Posterior cingulate gyrus (tissue), 11 donors: Measurements from ENCODE around the gene EGFLAM.

Source experiments
- DNase-seq, 10 donors: peaks; one replicate each; pipeline versions ENCODE4 v3.0.0 to v3.0.0-alpha.2; 2020 to 2021; ENCODE audit warnings: mixed read lengths in 3 of 10
- intact Hi-C: fragments of 100-400 bp; cut with DNase I; formaldehyde crosslinking; loops from one replicate; pipeline ENCODE4 v1.15.1; 2023

EGFLAM gene

DNA sequence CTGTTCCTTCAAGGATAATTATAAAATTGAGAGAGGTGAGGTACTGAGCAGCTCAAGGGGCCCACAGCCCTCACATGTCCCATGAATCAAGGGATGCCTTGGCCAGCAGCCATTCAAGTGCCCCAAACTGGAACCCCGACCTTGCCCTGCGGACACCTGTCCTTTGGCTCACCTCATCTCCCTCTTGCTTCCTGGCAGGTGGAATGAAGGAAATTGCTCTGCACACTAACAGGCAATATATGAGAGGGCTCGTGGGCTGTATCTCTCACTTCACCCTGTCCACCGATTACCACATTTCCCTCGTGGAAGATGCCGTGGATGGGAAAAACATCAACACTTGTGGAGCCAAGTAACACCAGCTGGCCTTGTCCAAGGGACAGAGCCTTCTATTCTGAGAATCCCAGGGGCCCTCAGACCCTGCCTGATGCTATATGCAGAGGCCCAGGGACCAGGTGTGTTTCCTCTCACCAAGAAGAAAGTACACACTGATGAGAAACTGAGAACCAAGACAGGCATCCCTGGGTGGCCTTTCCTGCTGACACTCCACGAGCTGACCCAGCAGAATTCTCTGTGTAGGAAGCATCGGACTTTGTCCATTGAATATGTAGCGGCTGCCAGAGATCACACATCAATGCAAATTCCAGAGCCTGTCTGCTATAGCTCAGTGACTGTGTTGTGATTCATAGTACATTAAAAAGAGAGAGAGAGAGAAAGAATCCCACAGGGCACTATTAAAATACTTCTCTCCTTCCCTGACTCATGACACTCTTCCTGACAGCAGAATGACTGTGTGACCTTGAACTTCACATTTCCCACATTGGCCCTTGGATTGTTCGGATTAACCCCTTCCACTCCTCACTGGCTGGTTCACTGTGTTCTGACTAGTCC, 205.5 kb downstream of the EGFLAM start:
- DNase-seq = peak in 1 of 10 donors; percentile 52
- intact Hi-C loops = no loop called here

DNA sequence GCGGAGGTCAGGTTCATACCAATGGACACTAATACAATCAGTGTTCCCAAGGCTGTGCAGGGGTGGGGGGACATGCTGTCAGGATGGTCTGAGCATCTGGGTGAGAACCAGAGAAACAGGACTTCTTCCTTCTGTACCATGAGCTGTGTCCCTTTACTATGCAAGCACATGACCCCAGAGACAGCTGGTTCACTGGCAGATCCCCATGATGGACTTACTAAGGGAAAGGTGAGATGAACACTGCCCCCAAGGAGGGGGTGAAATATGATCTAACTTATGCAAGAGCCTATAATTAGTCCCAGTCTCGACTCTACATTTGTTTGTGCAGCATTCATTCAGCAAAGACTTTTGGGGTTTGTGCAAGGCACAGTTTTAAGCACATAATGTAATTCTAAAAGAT, 206.7 kb downstream of the EGFLAM start:
- intact Hi-C loops = no loop called here
- DNase-seq = no peak

DNA sequence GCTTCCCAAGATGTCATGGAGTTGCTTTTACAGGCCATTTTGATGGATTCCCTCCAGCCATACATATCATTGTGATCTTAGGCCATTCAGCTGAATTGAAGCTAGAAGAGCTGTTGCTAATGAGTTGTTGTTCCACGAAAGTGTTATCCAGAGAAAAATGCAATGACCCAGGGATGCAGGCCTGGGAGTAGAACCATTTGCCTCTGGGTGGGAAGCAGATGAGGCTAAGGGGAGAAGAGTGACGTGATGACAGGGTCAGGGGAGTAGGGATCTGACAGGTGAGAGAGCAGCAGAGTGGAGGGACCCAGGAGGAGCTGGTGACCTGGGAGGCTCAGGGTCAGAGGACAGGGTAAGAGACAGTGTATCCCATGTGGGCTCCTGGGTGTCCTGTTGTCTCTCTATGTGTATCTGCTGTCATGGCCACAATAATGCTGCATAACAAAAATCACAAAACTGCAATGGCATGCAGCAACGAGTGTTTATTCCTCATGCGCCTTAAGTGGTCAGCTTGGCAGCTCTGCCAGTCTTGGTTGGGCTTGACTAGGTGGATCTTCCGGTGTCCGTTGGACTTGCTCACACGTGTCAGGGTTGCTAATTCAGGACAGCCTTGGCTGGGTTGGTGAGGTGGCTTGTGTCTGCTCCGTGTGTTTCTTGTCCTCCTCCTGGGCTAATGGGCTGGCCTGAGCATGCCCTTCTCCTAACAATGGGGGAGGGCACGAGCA, 207.5 kb downstream of the EGFLAM start:
- intact Hi-C loops = no loop called here
- no peak for DNase-seq

DNA sequence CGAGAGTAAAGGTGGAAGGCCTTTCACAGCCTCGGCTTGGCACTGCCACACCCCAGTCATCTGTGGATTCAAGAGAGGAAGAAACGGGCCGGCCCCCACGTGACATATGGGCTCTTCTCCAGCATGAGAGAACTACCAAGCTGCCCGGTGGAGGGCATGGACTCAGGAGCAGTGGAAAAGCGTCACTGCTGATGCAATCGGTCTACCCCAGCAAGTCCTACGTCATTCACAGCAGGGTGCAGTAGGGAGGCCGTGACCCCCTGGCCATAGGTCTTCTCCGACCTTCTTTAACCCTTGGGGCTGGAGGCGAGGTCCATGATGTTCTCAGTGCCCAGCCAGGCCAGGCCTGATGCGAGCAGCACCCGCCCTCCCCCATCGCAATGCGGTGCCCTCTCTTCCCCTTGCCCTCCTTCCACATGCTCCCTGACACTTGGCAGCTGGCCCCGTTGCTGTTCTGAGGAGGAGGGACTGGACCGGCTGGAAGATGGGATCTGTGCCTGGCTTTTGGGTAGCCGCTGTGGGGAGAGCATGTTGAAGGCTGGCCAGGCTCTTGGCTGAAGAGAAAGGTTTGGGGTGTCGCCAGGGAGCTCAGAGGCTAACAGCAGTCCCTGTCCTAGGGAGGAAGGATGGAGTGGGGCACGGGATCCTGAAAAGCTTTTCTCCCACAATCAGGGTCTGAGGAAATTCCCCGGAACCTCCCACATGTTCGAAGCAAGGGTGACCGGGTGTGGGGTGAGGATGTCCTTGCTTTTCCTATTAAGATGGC, 208.2 kb downstream of the EGFLAM start:
- peak; percentile 32 to 89 (median 60) for DNase-seq
- intact Hi-C loops = no loop called here

DNA sequence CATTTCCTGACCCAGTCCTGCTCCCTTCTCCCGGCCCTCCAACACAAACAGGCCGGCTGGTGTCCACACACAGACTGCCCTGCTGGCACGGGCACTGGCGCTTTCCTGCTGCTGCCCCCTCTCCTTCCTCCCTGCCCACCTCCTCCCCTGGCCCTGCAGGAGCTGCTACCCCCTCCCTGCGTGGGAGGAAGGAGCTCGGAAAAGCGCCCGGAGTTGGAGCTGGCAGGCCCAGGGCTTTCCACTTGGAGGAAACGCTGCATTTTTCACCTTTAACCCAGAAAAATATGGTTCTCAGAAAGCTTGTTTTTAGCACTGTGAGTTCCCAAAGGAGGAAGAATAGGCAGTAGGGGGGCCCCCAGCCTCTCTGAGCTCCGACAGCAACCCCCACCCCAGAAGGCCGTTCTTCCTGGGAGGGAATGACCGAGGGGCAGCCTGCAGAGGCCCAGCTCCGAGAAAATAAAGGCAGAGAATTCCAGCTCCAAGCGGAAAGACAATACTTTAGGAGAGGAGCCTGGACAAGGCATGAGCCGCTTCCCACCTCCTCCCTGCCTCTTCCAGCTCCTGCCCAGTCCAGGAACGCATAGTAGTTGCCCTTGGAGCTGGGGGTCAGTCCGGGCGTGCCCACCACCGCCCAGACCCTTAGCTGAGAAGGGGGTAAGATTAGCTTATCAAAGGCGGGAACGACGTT, 209.1 kb downstream of the EGFLAM start:
- intact Hi-C loops = no loop called here
- peak in 7 of 10 donors; percentile 28 to 90 (median 54) for DNase-seq

DNA sequence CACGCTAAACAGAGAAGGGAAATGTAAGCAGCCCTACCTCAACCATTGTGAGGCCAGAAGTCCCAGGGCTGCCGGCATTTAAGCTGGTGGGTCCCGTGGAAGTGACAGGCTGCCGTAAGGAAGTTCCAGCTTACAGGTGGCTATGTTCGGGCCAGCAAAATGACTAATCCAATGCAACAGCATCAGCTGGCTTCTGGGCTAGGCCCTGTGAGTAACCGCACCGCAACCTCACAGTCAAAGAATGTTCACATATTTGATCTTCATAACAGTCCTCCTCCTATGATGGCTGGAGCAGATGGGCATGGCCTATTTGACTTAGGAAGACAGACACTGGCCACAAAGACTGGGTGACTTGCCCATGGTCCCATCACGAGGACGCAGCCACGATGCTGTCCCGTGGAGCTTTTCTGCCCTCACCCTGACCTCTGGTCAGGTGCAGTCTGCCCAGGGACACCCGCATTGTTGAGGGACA, 209.9 kb downstream of the EGFLAM start:
- intact Hi-C loops = no loop called here
- DNase-seq = peak in 1 of 10 donors; percentile 68

DNA sequence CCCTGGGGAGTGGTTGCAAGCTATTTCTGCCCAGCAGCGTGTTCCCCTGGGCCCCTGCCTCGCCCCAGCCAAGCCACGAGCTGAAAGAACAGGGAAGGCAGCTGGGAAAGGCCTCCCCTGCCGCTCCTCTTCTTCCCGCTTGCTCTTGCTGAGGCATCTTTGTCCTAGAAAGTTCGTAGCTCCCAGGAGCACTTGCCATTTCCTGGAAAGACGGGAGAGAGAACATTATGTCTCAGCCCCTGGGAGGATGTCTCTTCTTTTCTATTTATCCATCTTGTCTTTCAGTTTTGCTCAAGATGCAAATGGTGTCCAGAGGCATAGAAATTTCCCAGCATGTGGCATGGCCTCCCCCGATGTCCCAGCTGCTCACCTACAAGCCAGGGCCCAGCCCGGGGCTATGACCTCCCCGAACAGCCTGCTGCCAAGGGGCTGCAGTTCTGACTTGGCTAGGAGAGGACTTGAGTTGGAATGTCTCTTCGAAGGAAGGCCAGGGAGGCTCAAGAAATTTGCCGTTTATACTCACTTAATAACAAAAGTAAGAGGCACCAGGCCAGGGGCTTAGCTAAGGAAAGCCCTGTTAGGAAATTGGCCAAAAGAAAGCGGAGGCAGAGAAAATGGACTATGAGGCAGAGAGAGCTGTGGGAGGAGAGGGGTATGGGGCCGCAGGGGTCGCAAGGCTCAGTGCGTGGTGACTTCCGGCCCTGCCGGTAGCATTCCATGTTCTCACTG, 210.8 kb downstream of the EGFLAM start:
- peak in 5 of 10 donors; percentile 29 to 89 (median 77) for DNase-seq
- intact Hi-C loops = no loop called here

DNA sequence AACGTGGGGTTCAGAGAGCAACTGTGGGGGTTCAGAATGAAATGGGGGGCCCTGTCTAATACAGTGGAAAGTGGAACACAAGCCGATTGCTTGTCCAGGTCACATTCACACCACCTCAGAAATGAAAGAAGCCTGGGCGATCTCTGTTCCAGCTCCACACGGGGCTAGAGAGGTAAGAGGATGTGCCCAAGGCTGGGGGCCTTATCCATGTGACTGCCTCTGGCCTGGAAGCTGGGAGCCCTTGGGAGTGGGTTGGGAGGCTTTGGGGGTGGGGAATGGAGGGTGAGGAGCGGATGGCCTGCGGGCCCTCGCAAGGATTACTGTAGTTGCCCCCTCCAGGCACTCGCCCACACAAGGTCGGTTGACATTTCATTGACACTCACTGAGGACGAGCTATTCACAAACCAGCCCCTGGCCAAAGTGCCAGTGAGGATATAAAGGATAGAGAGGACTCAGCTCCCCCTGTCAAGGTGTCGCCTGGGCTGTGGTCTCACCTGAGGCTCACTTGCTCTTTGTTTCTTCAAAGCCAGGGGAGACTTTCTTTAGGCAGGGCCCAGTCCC, 211.4 kb downstream of the EGFLAM start:
- intact Hi-C loops = no loop called here
- DNase-seq = peak in 1 of 10 donors; percentile 73

DNA sequence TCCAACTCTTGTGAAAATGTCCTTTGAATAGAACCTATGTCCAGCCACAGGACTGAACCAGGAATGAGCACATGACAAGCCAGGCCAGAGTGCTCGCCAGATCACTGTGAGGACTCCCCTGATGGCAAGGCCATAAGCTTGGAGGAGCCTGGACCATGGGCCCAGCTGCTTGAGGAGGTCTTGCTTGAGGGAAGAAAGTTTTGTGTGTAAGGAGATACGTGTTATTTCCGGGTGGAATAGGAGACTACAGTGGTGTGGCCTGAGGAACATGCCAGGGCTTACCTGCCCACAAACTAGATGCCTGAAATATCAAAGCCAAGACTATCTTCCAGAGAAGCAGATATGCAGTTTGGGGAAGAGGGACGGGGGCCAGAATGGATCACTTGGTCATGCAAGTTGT, 213.3 kb downstream of the EGFLAM start:
- DNase-seq = no peak
- intact Hi-C loops = no loop called here

DNA sequence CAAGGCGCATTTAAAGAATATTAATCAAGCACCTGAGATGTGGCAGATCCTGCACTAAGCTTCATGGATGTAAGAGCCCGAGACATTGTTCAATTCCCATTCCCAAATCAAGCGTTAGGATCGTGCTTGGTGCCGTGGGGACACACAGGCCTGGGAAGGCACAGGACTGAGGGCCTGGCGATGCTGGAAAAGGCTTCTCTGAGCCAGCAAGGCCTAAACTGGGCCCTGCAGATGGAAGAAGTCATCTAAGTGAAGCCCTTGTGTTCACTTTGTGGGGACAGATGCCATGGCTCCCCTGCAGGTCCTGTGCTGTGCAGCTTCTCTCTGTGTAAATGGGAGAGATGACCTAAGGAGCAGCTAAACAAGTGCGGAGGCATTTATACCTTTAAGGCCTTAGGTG, 214.2 kb downstream of the EGFLAM start:
- DNase-seq = no peak
- intact Hi-C loops = no loop called here

DNA sequence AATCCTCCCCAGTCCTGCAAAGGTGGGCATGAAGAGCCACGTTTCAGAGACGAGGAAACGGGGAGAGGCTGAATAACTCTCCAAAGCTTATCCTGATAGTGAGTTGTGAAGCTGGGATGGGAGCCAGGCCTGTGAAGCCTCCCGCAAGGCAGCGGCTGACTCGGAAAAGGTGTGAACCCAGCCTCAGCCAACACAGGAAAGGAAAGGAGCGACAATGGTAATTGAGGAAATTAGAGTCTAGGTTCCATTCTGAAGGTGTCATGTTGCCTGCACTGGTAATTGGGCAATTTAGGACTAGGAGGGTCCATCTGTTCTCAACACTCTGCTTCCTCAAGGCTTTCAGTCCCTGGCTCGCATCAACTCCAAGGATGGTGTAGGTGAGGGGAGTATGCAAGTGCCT, 214.6 kb downstream of the EGFLAM start:
- intact Hi-C loops = no loop called here
- peak in 5 of 10 donors; percentile 36 to 89 (median 43) for DNase-seq

DNA sequence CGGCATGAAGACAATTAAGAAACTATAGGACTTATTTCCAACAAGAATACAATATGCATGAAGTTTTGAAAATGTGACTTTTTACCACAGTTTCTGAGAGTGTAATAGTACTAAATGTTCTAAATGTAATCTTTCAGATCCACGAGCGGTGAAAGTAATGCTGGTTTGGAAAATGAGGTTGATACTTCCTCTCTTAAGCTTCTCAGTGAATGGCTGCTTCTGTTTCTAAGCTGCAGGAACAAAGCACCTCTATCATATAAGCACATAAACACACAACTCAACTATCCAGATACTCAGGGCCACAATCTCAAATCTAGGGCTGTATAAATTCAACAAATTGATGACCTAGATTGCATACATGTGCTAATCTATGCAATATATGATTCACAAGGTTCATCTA, 219.8 kb downstream of the EGFLAM start:
- DNase-seq = no peak
- intact Hi-C loops = no loop called here

DNA sequence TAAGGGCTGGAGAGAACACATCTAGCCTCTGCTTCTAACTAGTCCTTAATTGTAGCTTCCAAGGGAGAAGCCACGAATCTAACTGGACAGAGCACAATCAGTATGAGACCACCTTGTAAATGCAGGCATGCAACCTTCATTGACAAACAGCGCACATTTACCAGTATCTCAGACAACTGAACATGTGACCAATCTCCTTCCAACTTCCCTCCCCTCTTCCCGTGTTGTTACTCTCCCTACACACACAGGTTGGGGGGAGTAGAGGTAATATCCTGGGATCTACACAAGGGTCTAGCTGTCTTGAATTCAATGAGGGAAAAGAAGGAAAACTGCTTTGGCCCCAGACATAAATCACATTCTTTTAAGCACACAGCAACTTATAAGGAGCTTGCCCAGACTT, 220.5 kb downstream of the EGFLAM start:
- no peak for DNase-seq
- intact Hi-C loops = no loop called here

DNA sequence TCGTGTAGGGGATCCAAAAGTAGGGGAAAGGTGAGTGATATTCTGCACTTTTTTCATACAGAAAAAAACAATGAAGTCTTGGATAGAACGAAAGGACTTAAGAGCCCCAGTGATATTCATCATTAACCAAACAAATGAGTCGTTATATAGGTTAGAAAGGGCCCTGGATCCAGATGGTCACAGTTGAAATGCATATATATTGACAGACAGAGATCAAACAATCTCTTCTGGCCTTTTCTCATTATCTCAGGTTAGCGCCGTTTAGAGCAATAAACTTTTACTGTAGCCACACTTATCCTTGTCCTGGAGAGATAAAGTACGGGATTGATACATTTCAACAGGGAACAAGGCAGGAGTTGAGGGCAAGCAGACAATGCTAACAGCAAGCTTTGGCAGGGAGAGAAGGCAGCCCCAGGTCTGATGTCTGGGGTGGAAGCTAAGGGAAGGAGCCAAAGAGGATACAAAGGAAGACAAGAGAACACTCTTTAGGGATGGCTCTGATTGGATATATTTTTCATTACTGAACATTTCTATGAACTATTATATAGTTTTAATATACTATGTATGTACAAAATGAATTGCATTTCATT, 221.1 kb downstream of the EGFLAM start:
- DNase-seq = no peak
- intact Hi-C loops = no loop called here

DNA sequence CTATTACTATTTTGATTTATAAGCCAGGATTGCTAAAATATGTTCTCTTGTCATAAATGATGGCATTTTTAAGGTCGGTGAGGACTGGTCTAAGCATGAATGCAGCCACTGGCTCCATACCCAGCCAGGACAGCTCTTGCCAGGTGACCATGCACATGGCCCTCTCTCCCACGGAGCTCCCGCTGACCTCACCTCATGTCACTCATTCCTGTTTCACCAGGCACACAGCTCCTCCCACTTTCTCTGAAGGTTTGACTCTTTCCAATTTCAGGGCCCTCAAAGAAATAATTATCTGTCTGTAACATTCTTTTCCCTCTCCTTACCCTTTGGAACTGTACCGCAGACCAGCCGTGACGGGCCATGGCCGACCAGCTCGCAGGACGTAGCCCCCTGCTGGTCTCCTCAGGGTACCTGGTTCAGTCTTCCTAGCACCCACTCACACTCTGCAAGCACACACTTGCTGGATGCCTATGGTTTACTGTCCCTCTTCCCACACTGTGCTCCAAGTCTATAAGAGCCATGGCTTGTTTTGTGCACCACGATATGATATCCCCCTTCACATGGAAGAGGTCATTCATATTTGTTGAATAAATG, 225.5 kb downstream of the EGFLAM start:
- no peak for DNase-seq
- intact Hi-C loops = no loop called here

DNA sequence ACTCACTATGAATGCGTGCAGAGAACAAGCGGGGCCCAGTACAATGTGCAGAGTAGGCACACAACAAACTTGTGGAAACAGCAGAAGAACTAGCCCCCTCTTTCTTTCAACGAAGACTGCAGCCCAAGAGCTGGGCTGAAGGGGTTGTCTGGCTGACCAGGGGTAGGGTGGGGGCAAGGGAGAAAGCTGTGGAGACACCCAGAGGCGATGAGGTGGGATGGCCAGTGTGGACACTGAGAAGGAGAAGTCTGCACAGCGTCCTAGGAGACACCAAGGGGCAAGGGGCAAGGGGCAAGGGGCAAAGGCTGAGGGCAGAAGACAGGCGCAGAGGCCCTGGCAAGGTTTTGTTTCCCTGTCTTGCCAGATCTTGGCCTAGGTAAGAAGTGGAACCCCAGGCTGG, 235.8 kb downstream of the EGFLAM start:
- intact Hi-C loops = loop anchor here (2.0 kb wide), 1 partner anchor 21 kb away; no protein-coding TSS in a partner anchor
- peak in 1 of 10 donors; percentile 41 for DNase-seq

DNA sequence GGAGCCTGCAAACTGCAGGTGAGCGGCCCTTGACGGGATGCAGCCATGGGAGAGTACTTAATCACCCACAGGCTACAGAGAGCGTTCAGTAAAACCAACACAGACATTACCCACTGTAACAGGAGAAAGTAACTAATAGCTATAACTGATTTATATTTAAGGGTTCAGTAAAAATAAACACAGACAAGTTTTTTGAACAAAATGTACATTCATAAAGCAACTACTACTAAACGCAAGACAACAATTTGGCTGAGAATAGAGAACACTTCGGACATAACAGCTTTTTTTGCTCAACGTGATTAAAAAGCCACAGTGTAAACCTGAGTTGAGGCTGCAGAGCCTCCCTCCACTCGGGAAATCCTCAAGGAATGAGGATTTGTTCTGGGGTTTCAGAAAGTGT, 236.4 kb downstream of the EGFLAM start:
- intact Hi-C loops = loop anchor here (2.0 kb wide), 1 partner anchor 20 kb away; no protein-coding TSS in a partner anchor
- no peak for DNase-seq

DNA sequence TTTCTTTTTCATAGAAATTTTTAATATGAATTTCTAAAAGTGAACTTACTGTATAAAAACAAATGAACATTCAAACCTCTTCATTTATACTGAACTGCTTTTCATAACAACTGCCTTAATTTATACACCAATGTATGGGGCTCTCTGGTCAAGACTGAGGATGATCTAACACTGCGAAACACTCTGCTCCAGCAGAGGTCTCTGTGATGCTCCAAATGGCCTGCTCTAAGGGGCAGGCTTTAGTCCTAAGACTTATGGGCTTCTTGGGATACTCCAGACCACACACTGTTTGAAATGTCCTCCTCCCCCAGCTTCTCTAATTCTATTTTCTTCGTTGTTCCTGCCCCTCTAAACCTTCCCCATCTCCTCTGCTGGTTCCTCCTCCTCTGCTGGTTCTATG, 239.6 kb downstream of the EGFLAM start:
- peak in 1 of 10 donors; percentile 33 for DNase-seq
- intact Hi-C loops = no loop called here
